HG02588 (cell line): ENCODE measurements around the gene SYS1.

Experiments
- ATAC-seq: cut with Tn5 transposase; IDR thresholded peaks from one replicate; pipeline ENCODE4 v1.9.1; 2021; ENCODE audit warnings: mild to moderate bottlenecking, moderate library complexity; ENCODE audit not compliant: unreplicated experiment

SYS1 gene

DNA sequence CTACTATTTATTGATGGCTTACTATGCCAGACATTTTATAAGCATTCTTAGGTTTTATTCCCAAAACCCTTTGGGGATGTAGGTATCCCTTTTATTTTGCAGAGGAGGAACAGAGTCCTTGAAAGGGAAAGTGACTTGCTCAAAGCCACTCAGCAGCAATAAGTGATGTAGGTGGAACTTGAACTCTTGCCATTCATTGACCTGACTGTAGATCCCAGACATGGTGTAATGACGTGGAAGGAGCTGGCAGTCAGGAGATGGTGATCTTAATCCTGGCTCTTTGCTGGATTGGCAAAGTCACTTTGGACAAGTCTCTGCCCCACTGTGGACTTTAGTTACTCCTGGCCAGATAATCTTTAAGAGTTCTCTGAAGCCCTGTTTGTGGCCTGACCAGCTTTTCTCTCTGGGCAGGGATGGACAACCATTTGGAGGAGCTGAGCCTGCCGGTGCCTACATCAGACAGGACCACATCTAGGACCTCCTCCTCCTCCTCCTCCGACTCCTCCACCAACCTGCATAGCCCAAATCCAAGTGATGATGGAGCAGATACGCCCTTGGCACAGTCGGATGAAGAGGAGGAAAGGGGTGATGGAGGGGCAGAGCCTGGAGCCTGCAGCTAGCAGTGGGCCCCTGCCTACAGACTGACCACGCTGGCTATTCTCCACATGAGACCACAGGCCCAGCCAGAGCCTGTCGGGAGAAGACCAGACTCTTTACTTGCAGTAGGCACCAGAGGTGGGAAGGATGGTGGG, 46.7 kb downstream of the SYS1 start:
- ATAC-seq = no peak

DNA sequence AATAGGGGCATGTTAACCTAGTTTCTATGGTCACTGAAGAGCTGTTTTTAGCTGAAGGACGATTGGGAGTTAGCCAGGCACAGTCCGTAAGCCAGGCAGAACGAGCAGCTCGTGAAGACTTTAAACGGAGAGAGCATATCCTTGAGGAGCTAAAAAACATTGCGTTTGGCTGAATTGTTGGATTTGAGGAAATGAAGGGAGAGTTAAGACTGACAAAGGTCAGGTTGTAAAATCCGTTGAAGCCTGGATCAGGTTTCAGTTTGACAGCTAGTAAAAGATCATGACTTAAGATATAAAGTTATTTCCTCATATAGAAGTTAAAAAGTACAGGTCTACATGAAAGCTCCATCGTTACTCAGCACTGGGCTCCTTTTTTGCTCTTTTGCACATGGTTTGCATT, 47.9 kb downstream of the SYS1 start:
- ATAC-seq = no peak

DNA sequence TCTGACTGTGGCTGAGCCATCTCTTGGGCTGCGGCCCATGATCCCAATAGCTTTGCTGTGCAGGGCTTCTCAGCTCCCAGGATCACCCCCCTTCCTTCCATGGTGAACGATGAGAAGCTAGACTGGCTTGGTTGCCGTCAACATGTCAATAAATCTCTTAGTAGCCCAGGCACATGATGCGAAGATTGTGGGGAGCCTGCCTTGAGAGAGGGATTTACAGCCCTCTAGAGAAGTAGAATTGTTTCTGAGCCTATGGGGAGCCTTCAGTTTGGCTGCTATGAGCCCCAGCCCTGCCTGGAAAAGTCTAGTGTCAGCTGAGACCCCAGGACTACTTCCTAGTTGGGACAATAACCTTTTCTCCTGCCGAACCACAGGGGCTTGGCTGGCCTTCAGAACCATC, 49.7 kb downstream of the SYS1 start:
- ATAC-seq = no peak

DNA sequence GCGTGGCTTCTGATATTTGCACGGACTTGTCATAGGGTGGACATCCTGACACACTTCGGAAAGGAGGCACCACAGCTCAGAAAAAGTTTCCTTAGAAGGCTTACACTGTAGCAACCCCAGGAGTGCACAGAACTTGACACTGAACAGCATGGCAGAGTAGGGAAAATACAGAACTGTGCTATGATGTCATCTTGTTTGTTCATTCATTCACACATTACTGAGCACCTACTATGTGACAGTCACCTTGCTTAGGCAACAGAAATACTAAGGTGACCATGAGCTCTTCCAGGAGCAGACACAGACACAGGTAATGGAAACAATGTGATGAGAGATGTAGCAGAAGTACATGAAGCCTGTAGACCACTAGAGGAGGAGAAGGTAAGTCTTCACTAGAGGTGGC, 50.5 kb downstream of the SYS1 start:
- ATAC-seq = no peak

DNA sequence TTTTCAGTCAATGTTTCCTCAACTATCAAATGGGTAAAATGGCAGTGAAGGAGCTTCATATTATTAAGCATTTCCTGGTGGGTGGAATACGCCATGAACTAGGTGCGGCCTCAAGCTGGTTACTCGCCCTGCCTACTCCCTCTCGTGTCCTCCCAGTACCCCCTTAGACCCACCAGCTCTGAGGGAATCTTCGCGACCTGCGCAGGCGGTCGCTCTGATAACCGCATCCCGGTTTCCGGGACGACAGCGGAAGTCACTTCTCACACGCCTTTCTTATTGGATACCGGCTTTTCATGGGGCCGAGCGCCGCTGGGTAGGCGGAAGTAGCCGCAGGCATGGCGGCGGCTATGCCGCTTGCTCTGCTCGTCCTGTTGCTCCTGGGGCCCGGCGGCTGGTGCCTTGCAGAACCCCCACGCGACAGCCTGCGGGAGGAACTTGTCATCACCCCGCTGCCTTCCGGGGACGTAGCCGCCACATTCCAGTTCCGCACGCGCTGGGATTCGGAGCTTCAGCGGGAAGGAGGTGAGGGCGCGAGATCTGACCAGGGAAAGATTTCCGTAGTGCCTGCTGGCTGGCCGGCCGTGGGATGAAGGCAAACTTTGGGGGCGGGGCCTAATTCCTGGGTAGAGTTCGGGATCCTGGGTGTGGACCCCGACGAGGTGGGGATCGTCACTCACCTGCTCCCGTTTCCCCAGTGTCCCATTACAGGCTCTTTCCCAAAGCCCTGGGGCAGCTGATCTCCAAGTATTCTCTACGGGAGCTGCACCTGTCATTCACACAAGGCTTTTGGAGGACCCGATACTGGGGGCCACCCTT, 53.1 kb downstream of the SYS1 start, which contains the start of gene PIGT:
Gene PIGT (plus strand): TSS at position 320 of the 816 bp plus-strand sequence. CDS start 16 bp downstream, at position 336.
- peak; percentile 55 for ATAC-seq

DNA sequence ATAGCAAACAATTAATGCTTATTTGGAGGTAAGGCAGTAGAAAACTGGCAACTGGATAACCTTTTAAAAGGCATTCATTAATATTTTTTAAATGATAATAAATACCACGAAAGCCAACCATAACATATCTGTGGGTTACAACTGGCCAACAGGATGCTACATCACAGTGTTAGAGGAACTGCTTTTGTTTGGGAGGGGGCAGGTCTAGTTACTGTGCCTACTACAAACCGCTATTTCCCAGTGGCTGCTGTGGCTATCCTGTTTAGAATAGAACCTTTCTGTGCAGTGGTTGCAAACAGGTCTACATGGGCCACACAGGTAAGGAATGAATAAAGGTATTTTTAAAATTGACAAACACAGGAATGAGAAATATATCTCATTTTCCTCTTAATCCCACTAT, 54.0 kb downstream of the SYS1 start:
- no peak for ATAC-seq
